K562 (cell line): ENCODE data around the gene KAZN. TPM values are rescaled to one million over a fixed set of nuclear protein-coding genes. Genes with fewer than 3 reads are reported as not detected.

Experiments
- CBFA2T3 ChIP-seq: fragments of 450-650 bp; IDR thresholded peaks from 2 replicates; pipeline ENCODE4 v1.6.1; 2017
- CBX2 ChIP-seq: fragments of 200-600 bp; sonication (generic); IDR thresholded peaks from one replicate; pipeline ENCODE4 v1.6.1; 2012; ENCODE audit warnings: mild to moderate bottlenecking, low read length, inconsistent platforms; ENCODE audit not compliant: insufficient read depth, poor library complexity, severe bottlenecking
- CLOCK ChIP-seq: fragments of 250-450 bp; sonication (Bioruptor Pico); IDR thresholded peaks from 2 replicates; pipeline ENCODE4 v1.4.0; 2020; ENCODE audit warnings: mild to moderate bottlenecking, moderate library complexity, borderline replicate concordance
- CXXC5 ChIP-seq: fragments of 250-450 bp; sonication (Bioruptor Pico); IDR thresholded peaks from 2 replicates; pipeline ENCODE4 v1.8.0; 2022; ENCODE audit warnings: inconsistent platforms, mild to moderate bottlenecking, moderate library complexity
- E2F8 ChIP-seq: fragments of 450-650 bp; IDR thresholded peaks from 2 replicates; pipeline ENCODE4 v1.7.1; 2018; ENCODE audit warnings: mild to moderate bottlenecking, low read depth; ENCODE audit not compliant: partially characterized antibody
- E4F1 ChIP-seq: fragments of 250-450 bp; sonication (Bioruptor Pico); IDR thresholded peaks from 2 replicates; pipeline ENCODE4 v1.5.0; 2021; ENCODE audit warnings: mild to moderate bottlenecking, borderline replicate concordance
- HDGF ChIP-seq: fragments of 450-650 bp; IDR thresholded peaks from 2 replicates; pipeline ENCODE4 v1.6.1; 2016
- HMBOX1 ChIP-seq: sonication (generic); IDR thresholded peaks from 2 replicates; pipeline ENCODE4 v1.6.1; 2016
- JUND ChIP-seq, 2 experiments: IDR thresholded peaks; 2 replicates in 1 of 2; 3 replicates in 1 of 2; pipeline ENCODE4 v1.6.1; 2011; ENCODE audit warnings: borderline replicate concordance in 2 of 2, low read depth in 2 of 2, low read length in 2 of 2, improper control_type of control experiment in 1 of 2, missing biosample characterization in 1 of 2, missing genetic modification characterization in 1 of 2, missing genetic modification reagents in 1 of 2
- PHF8 ChIP-seq: fragments of 200-600 bp; sonication (generic); IDR thresholded peaks from 2 replicates; pipeline ENCODE4 v1.6.1; 2012; ENCODE audit warnings: mixed run types, mild to moderate bottlenecking, inconsistent platforms, low read length, moderate library complexity, borderline replicate concordance
- SMARCA4 ChIP-seq: fragments of 450-650 bp; IDR thresholded peaks from 2 replicates; pipeline ENCODE4 v1.6.1; 2016
- SMARCE1 ChIP-seq: fragments of 450-650 bp; IDR thresholded peaks from 2 replicates; pipeline ENCODE4 v1.7.1; 2016; ENCODE audit warnings: mild to moderate bottlenecking
- USF2 ChIP-seq: sonication (generic); formaldehyde crosslinking; IDR thresholded peaks from 2 replicates; pipeline ENCODE4 v1.5.0; 2020; ENCODE audit warnings: missing genetic modification reagents
- polyA plus RNA-seq, 8 experiments: library from polyadenylated mRNA; depleted of rRNA in 4 of 8; stranded (reverse) in 5 of 8; unstranded in 3 of 8; fragments of >200 nt; fragmentation: Nextera tagmentation in 2 of 8; fragmentation: Illumina TruSeq in 1 of 8; extraction: Ambion mirVana in 2 of 8; extraction: Trizol in 1 of 8; gene quantifications; 2 replicates each; pipeline versions ENCODE4 v1.2.1 to v1.2.3, GENCODE V29; 2011 to 2014; ENCODE audit warnings: inconsistent platforms in 1 of 8, missing spikeins in 1 of 8
- total RNA-seq, 7 experiments: library from RNA; depleted of rRNA in 6 of 7; stranded (reverse); fragments of >200 nt in 6 of 7; fragmentation: Illumina TruSeq in 2 of 7; extraction: Trizol in 2 of 7; gene quantifications; 2 replicates each; pipeline versions ENCODE4 v1.2.1 to v1.2.3, GENCODE V29; 2011 to 2021; ENCODE audit warnings: low replicate concordance in 1 of 7

Gene KAZN
- total and polyA plus RNA-seq, 9 of the 15 experiments (the other 6 are each of a cell fraction or from before 2014, with no cell fraction given) = 2.1 to 21.6 (median 5.4) TPM

GRCh38 chr1:14881775-14882672 lies 283.5 kb downstream of the KAZN start (continued):
- TF ChIP-seq E4F1 (CRISPR knock-in tag) (no peak), CBX2 (no peak), HDGF (no peak), JUND (IDR thresholded peaks at IDR 0.05; ENCODE audit: borderline replicate concordance, low read depth, low read length) (peak; percentile 39; the same call in 1 of the 2 replicates), JUND (tag; IDR thresholded peaks at IDR 0.05; ENCODE audit: borderline replicate concordance, low read depth, low read length) (peak; percentile 70; the same call in 1 of the 3 replicates), HMBOX1 (peak; percentile 61; the same call in 1 of the 2 replicates), SMARCA4 (peak; percentile 59), USF2 (CRISPR knock-in tag) (no peak), CBFA2T3 (peak; percentile 31; the same call in 1 of the 2 replicates), E2F8 (no peak), CXXC5 (CRISPR knock-in tag) (peak; percentile 37), CLOCK (CRISPR knock-in tag) (0 out of 2 replicates have a peak, but pooled peaks have one; percentile 40), PHF8 (0 out of 2 replicates have a peak, but pooled peaks have one; percentile 12), SMARCE1 (peak; percentile 51; the same call in 1 of the 2 replicates)
